Keratinocyte (primary cell): Measurements from ENCODE around the gene YTHDF1. TPM values are rescaled to one million over a fixed set of nuclear protein-coding genes. Genes with fewer than 3 reads are reported as not detected.

Source experiments
- DNase-seq: peaks from one replicate; pipeline ENCODE4 v3.0.0-alpha.2; 2011; ENCODE audit warnings: low read depth, missing footprints, low spot score
- FAIRE-seq: peaks from 2 replicates; lab custom pipeline; 2011; peaks lifted over from hg19 to GRCh38; lab: Jason Lieb, UNC
- H2AFZ ChIP-seq: 2 replicates; pipeline ENCODE4 v1.6.0; 2012; ENCODE audit warnings: low read length, control low read depth, inconsistent platforms; ENCODE audit not compliant: control insufficient read depth
- H3K27ac ChIP-seq: 2 replicates; pipeline ENCODE4 v1.5.1; 2011; ENCODE audit warnings: low read length; ENCODE audit not compliant: control insufficient read depth, insufficient read depth
- H3K27me3 ChIP-seq: 3 replicates; pipeline ENCODE4 v1.6.0; 2011; ENCODE audit warnings: low read length; ENCODE audit not compliant: control insufficient read depth, insufficient read depth; ENCODE audit errors: extremely low read depth
- H3K36me3 ChIP-seq, 2 experiments: 2 replicates in 1 of 2; 3 replicates in 1 of 2; pipeline ENCODE4 v1.5.1; 2011; ENCODE audit warnings: low read length in 2 of 2, mild to moderate bottlenecking in 1 of 2; ENCODE audit not compliant: control insufficient read depth in 2 of 2, insufficient read depth in 2 of 2; ENCODE audit errors: extremely low read depth in 1 of 2
- H3K4me1 ChIP-seq: 3 replicates; pipeline ENCODE4 v1.5.1; 2011; ENCODE audit warnings: low read length; ENCODE audit not compliant: control insufficient read depth, insufficient read depth; ENCODE audit errors: extremely low read depth
- H3K4me2 ChIP-seq: 3 replicates; pipeline ENCODE4 v1.6.0; 2011; ENCODE audit warnings: low read depth, low read length; ENCODE audit not compliant: control insufficient read depth, insufficient read depth; ENCODE audit errors: extremely low read depth
- H3K4me3 ChIP-seq, 3 experiments: fragments of 200-600 bp in 1 of 3; sonication (generic) in 1 of 3; 2 replicates in 2 of 3; 3 replicates in 1 of 3; pipeline ENCODE4 v1.5.1; 2011 to 2016; ENCODE audit warnings: low read length in 3 of 3, mild to moderate bottlenecking in 3 of 3, control low read depth in 2 of 3, inconsistent platforms in 1 of 3, low read depth in 1 of 3, mixed read lengths in 1 of 3, mixed run types in 1 of 3, moderate library complexity in 1 of 3; ENCODE audit not compliant: control insufficient read depth in 2 of 3, insufficient read depth in 2 of 3; ENCODE audit errors: extremely low read depth in 1 of 3
- H3K79me2 ChIP-seq: 2 replicates; pipeline ENCODE4 v1.6.0; 2012; ENCODE audit warnings: low read length; ENCODE audit not compliant: control insufficient read depth, insufficient read depth
- H3K9ac ChIP-seq: 3 replicates; pipeline ENCODE4 v1.6.0; 2011; ENCODE audit warnings: low read length; ENCODE audit not compliant: control insufficient read depth, insufficient read depth; ENCODE audit errors: extremely low read depth
- H3K9me1 ChIP-seq: 3 replicates; pipeline ENCODE4 v1.6.0; 2011; ENCODE audit warnings: low read length; ENCODE audit not compliant: control insufficient read depth, insufficient read depth; ENCODE audit errors: extremely low read depth
- H3K9me3 ChIP-seq: 2 replicates; pipeline ENCODE4 v1.5.1; 2012; ENCODE audit warnings: low read depth, low read length; ENCODE audit not compliant: control insufficient read depth
- H4K20me1 ChIP-seq: 3 replicates; pipeline ENCODE4 v1.6.0; 2011; ENCODE audit warnings: low read length; ENCODE audit not compliant: control insufficient read depth, insufficient read depth; ENCODE audit errors: extremely low read depth
- EZH2 ChIP-seq: IDR thresholded peaks from one replicate; pipeline ENCODE4 v1.6.1; 2012; ENCODE audit warnings: inconsistent platforms, mild to moderate bottlenecking, low read length, moderate library complexity
- dilution Hi-C: fragments of 300-500 bp; cut with MboI; formaldehyde crosslinking; loops from one replicate; pipeline ENCODE4 v1.7.0; 2020; ENCODE audit warnings: low sequenced_read_pairs; ENCODE audit not compliant: extremely low pct_ligation_motif_present
- polyA plus RNA-seq, 5 experiments: library from polyadenylated mRNA; depleted of rRNA in 3 of 5; stranded (reverse) in 3 of 5; stranded (forward) in 1 of 5; unstranded in 1 of 5; fragments of >200 nt; gene quantifications; 1 replicate in 1 of 5; 2 replicates in 3 of 5; 3 replicates in 1 of 5; pipeline versions ENCODE4 v1.2.1 to v1.2.3, GENCODE V29; 2011 to 2012; ENCODE audit warnings: missing spikeins in 2 of 5, low read depth in 1 of 5, low replicate concordance in 1 of 5
- TF ChIP-seq, protein P1 (sequence below), 3 experiments: IDR thresholded peaks in 1 of 3; conservative IDR thresholded peaks in 1 of 3; optimal IDR thresholded peaks in 1 of 3; 2 replicates in 2 of 3; 3 replicates in 1 of 3; pipeline versions ENCODE3 to v1.5.1; 2011; ENCODE audit warnings: low read length in 3 of 3, mild to moderate bottlenecking in 3 of 3, moderate library complexity in 2 of 3, control low read depth in 1 of 3, inconsistent platforms in 1 of 3; ENCODE audit not compliant: insufficient read depth in 2 of 3; ENCODE audit errors: extremely low read depth in 1 of 3

YTHDF1 gene
- polyA plus RNA-seq, 1 donor (not counting 4 experiments of a cell fraction or from before 2014, with no cell fraction given) = 26.4 TPM

DNA sequence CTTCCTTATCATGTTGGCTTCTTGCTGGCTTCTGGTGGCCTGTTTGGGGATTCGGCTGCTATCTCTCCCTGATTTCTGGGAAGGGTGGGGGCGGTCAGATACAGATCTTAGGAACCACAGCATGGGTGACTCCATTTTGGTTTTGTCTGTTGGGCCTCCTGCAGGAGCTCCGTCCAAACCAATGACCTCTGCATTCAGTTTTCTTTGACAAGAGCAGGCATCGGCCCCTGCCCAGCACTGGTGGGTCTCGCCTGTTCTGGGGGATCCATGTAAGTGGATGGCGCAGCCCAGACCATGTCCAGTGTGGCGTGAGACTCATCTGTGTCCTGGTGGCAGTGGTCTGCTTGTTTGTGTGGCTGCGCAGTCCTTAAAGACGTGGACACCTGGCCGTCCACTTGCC is 48.1 kb upstream of the YTHDF1 start:
- Histone ChIP-seq H2AFZ (no peak overlapping the region), H3K27me3 (peaks cover 21% of the 10 kb centered on the region), H3K4me1 (peaks cover 7% of the 10 kb centered on the region), H3K9ac (no peak overlapping the region), H3K4me2 (no peak overlapping the region), H3K9me3 (no peaks in the 10 kb centered on the region), H3K36me3 (no peaks in the 10 kb centered on the region), H4K20me1 (no peaks in the 10 kb centered on the region), H3K9me1 (no peaks in the 10 kb centered on the region), H3K79me2 (no peaks in the 10 kb centered on the region), H3K4me3 (no peak overlapping the region), H3K27ac (no peak overlapping the region)
- no peak for FAIRE-seq
- DNase-seq = no peak
- dilution Hi-C loops = no loop called here
- TF ChIP-seq, protein P1, sequence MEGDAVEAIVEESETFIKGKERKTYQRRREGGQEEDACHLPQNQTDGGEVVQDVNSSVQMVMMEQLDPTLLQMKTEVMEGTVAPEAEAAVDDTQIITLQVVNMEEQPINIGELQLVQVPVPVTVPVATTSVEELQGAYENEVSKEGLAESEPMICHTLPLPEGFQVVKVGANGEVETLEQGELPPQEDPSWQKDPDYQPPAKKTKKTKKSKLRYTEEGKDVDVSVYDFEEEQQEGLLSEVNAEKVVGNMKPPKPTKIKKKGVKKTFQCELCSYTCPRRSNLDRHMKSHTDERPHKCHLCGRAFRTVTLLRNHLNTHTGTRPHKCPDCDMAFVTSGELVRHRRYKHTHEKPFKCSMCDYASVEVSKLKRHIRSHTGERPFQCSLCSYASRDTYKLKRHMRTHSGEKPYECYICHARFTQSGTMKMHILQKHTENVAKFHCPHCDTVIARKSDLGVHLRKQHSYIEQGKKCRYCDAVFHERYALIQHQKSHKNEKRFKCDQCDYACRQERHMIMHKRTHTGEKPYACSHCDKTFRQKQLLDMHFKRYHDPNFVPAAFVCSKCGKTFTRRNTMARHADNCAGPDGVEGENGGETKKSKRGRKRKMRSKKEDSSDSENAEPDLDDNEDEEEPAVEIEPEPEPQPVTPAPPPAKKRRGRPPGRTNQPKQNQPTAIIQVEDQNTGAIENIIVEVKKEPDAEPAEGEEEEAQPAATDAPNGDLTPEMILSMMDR (optimal IDR thresholded peaks at IDR 0.05 in 1 of 3, IDR thresholded peaks at IDR 0.05 in 1 of 3, conservative IDR thresholded peaks at IDR 0.05 in 1 of 3; ENCODE audit: extremely low read depth in 1 of 3, insufficient read depth in 2 of 3, low read length in 3 of 3) = no peak
- no peak for TF ChIP-seq EZH2

- FAIRE-seq (no peak), DNase-seq (no peak)
- dilution Hi-C loops = no loop called here
- TF ChIP-seq EZH2 = no peak
- Histone ChIP-seq H3K27me3 (peaks cover 25% of the 10 kb centered on the region), H3K9ac (no peak overlapping the region), H3K4me2 (no peak overlapping the region), H3K27ac (no peak overlapping the region), H3K79me2 (no peaks in the 10 kb centered on the region), H2AFZ (no peak overlapping the region), H3K4me3 (no peak overlapping the region), H3K9me3 (no peaks in the 10 kb centered on the region), H3K36me3 (no peaks in the 10 kb centered on the region), H3K9me1 (no peaks in the 10 kb centered on the region), H3K4me1 (no peaks in the 10 kb centered on the region), H4K20me1 (no peaks in the 10 kb centered on the region)
Observed at GRCh38 chr20:63262836-63263235, 46.9 kb upstream of the YTHDF1 start.
